Trophoblast cell (in vitro differentiated cells and primary cell): ENCODE measurements around the gene ZNF222.

Experiments used
- DNase-seq, 2 donors: peaks; one replicate each; pipeline ENCODE4 v3.0.0-alpha.2; 2016
- H2AFZ ChIP-seq: 2 replicates; pipeline ENCODE4 v1.6.1; 2013; ENCODE audit warnings: low read length, moderate library complexity, mild to moderate bottlenecking; ENCODE audit not compliant: insufficient read depth, poor library complexity
- H2AK5ac ChIP-seq: 2 replicates; pipeline ENCODE4 v1.6.1; 2013; ENCODE audit warnings: mild to moderate bottlenecking, low read length
- H2BK120ac ChIP-seq: 2 replicates; pipeline ENCODE4 v1.6.1; 2013; ENCODE audit warnings: low read length, mild to moderate bottlenecking, moderate library complexity; ENCODE audit not compliant: insufficient read depth, poor library complexity
- H2BK12ac ChIP-seq: 2 replicates; pipeline ENCODE4 v1.6.1; 2013; ENCODE audit warnings: mild to moderate bottlenecking, low read length, moderate library complexity
- H2BK5ac ChIP-seq: 2 replicates; pipeline ENCODE4 v1.6.1; 2013; ENCODE audit warnings: low read length, low read depth, moderate library complexity, mild to moderate bottlenecking; ENCODE audit not compliant: poor library complexity
- H3K14ac ChIP-seq: 2 replicates; pipeline ENCODE4 v1.6.1; 2013; ENCODE audit warnings: mild to moderate bottlenecking, low read length
- H3K18ac ChIP-seq: 2 replicates; pipeline ENCODE4 v1.6.1; 2013; ENCODE audit warnings: mild to moderate bottlenecking, low read length
- H3K23ac ChIP-seq: 2 replicates; pipeline ENCODE4 v1.6.1; 2013; ENCODE audit warnings: low read length
- H3K27ac ChIP-seq: 2 replicates; pipeline ENCODE4 v1.5.1; 2013; ENCODE audit warnings: low read depth, mild to moderate bottlenecking, inconsistent platforms, low read length, moderate library complexity
- H3K27me3 ChIP-seq: 2 replicates; pipeline ENCODE4 v1.6.1; 2013; ENCODE audit warnings: inconsistent platforms, mild to moderate bottlenecking, low read length, moderate library complexity; ENCODE audit not compliant: insufficient read depth
- H3K36me3 ChIP-seq, 2 experiments: 1 replicate in 1 of 2; 2 replicates in 1 of 2; pipeline ENCODE4 v1.6.1; 2013; ENCODE audit warnings: low read length in 2 of 2, mild to moderate bottlenecking in 2 of 2, moderate library complexity in 1 of 2; ENCODE audit not compliant: insufficient read depth in 2 of 2, control insufficient read depth in 1 of 2
- H3K4ac ChIP-seq: 2 replicates; pipeline ENCODE4 v1.6.1; 2013; ENCODE audit warnings: low read depth, mild to moderate bottlenecking, low read length, moderate library complexity
- H3K4me1 ChIP-seq, 2 experiments: 1 replicate in 1 of 2; 2 replicates in 1 of 2; pipeline ENCODE4 v1.6.1; 2013; ENCODE audit warnings: low read length in 2 of 2, mild to moderate bottlenecking in 2 of 2, moderate library complexity in 1 of 2; ENCODE audit not compliant: insufficient read depth in 2 of 2, control insufficient read depth in 1 of 2
- H3K4me2 ChIP-seq: 2 replicates; pipeline ENCODE4 v1.6.1; 2013; ENCODE audit warnings: inconsistent platforms, mild to moderate bottlenecking, low read length, moderate library complexity
- H3K4me3 ChIP-seq: 2 replicates; pipeline ENCODE4 v1.5.1; 2013; ENCODE audit warnings: mild to moderate bottlenecking, low read depth, low read length, inconsistent platforms
- H3K79me1 ChIP-seq: one replicate; pipeline ENCODE4 v1.6.1; 2013; ENCODE audit warnings: low read length
- H3K79me2 ChIP-seq: 2 replicates; pipeline ENCODE4 v1.6.1; 2013; ENCODE audit warnings: low read length, mild to moderate bottlenecking; ENCODE audit not compliant: control insufficient read depth, insufficient read depth, poor library complexity
- H3K9ac ChIP-seq: 2 replicates; pipeline ENCODE4 v1.6.1; 2013; ENCODE audit warnings: mild to moderate bottlenecking, low read length
- H3K9me3 ChIP-seq: 2 replicates; pipeline ENCODE4 v1.6.1; 2013; ENCODE audit warnings: low read depth, mild to moderate bottlenecking, control low read depth, inconsistent platforms, low read length; ENCODE audit not compliant: insufficient read depth
- H4K12ac ChIP-seq: 2 replicates; pipeline ENCODE4 v1.6.1; 2013; ENCODE audit warnings: low read depth, mild to moderate bottlenecking, low read length, moderate library complexity
- H4K8ac ChIP-seq: 2 replicates; pipeline ENCODE4 v1.6.1; 2013; ENCODE audit warnings: low read depth, mild to moderate bottlenecking, low read length, moderate library complexity
- H4K91ac ChIP-seq: one replicate; pipeline ENCODE4 v1.6.1; 2013; ENCODE audit warnings: low read depth, mild to moderate bottlenecking, low read length, moderate library complexity
- WGBS: extraction: QIAGEN DNeasy Blood & Tissue Kit; methylation state at CpG from one replicate; pipeline ENCODE4 v1.1.7; 2013; ENCODE audit warnings: missing lambda C conversion rate; ENCODE audit not compliant: insufficient read length, insufficient coverage; ENCODE audit errors: extremely low coverage; 5-methylcytosine and 5-hydroxymethylcytosine counted together

Gene ZNF222

GRCh38 chr19:43984687-43985000 lies 40.5 kb upstream of the ZNF222 start:
- H3K18ac ChIP-seq = no peak overlapping the region
- peaks cover 2 to 3% of the 10 kb centered on the region in 2 experiments for H3K4me1 ChIP-seq
- no peak overlapping the region for H2BK12ac ChIP-seq
- WGBS = no CpG with 5 or more reads among the region's 14 CpGs
- H2AFZ ChIP-seq = peak overlapping the region; percentile 97
- H2BK5ac ChIP-seq = no peak overlapping the region
- no peak overlapping the region for H2AK5ac ChIP-seq
- no peaks in the 10 kb centered on the region for H3K27me3 ChIP-seq
- H3K14ac ChIP-seq = peak overlapping the region; percentile 56
- peak overlapping the region; percentile 82 for H3K9ac ChIP-seq
- peak overlapping the region; percentile 37 for H4K91ac ChIP-seq
- peaks cover 2% of the 10 kb centered on the region for H3K79me1 ChIP-seq
- H3K27ac ChIP-seq = no peak overlapping the region
- peaks cover 2% of the 10 kb centered on the region in 2 experiments for H3K36me3 ChIP-seq
- H3K23ac ChIP-seq = no peak overlapping the region
- peak overlapping the region; percentile 99 for H3K4me2 ChIP-seq
- H2BK120ac ChIP-seq = peak overlapping the region; percentile 22
- no peak for DNase-seq
- H3K9me3 ChIP-seq = no peaks in the 10 kb centered on the region
- peak overlapping the region; percentile 62 for H4K12ac ChIP-seq
- H3K79me2 ChIP-seq = no peaks in the 10 kb centered on the region
- H3K4me3 ChIP-seq = peak overlapping the region; percentile 83
- H4K8ac ChIP-seq = peak overlapping the region; percentile 72
- H3K4ac ChIP-seq = peak overlapping the region; percentile 69

DNA sequence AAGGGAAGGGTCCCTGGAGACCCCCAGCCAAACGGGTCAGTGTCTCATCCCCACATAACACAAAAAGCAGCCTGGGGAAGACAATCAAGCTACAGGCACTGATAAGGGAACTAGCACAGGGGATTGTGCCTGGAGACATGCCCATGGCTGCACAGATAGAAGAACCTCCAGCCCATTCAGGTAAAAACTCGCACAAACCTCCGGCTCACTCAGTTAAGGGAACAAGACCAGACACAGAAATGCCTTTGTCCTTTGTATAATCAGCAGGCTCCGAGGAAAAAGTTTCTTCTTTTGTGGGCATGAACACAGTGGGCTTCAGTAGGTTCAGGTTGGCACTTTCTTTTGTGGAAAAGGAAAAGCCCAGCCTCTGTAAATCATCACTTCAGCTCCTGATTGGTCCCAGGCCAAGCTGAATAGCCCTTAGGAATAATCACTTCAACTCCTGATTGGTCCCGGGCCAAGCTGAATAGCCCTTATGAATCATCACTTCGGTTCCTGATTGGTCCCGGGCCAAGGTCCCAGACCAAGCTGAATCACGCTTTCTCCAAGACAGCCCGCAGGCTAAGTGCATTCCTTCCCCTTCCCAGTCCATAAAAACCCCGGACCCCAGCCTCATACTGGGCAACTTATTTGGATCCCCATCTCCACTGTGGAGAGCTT lies 27.4 kb upstream of the ZNF222 start:
- H3K9ac ChIP-seq = no peak overlapping the region
- peak overlapping the region; percentile 19 for H4K8ac ChIP-seq
- WGBS = no CpG with 5 or more reads among the region's 10 CpGs
- no peaks in the 10 kb centered on the region for H3K9me3 ChIP-seq
- no peak for DNase-seq
- H3K79me2 ChIP-seq = no peaks in the 10 kb centered on the region
- H3K4me1 ChIP-seq = peaks cover 0 to 2% of the 10 kb centered on the region in 2 experiments
- H2AFZ ChIP-seq = no peak overlapping the region
- H2BK120ac ChIP-seq = no peak overlapping the region
- H2BK5ac ChIP-seq = no peak overlapping the region
- H2AK5ac ChIP-seq = no peak overlapping the region
- no peak overlapping the region for H4K12ac ChIP-seq
- H4K91ac ChIP-seq = no peak overlapping the region
- no peak overlapping the region for H3K27ac ChIP-seq
- no peak overlapping the region for H3K18ac ChIP-seq
- H3K23ac ChIP-seq = no peak overlapping the region
- H3K27me3 ChIP-seq = no peaks in the 10 kb centered on the region
- H3K14ac ChIP-seq = no peak overlapping the region
- H3K36me3 ChIP-seq = peaks cover 7 to 11% of the 10 kb centered on the region in 2 experiments
- H3K79me1 ChIP-seq = peaks cover 2% of the 10 kb centered on the region
- no peak overlapping the region for H2BK12ac ChIP-seq
- H3K4me2 ChIP-seq = no peak overlapping the region
- H3K4ac ChIP-seq = no peak overlapping the region
- no peak overlapping the region for H3K4me3 ChIP-seq

DNA sequence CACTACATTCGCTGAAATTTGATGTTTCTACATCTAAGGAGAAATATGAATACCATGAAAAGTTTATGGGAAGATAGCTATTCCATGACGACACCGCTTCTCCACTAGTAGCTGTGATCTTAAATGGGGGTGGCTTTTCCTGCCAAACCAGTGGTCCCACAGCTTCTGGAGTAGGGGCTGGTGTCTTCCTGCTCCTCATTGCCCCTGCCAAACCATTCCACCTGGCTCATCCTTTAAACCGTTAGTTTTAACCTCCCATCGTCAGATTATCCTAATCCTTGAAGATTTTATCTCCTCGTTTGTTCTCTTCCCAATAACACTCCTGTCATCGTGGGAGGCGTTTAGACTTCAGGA lies 23.0 kb upstream of the ZNF222 start:
- H3K4me1 ChIP-seq = peaks cover 2% of the 10 kb centered on the region in 2 experiments
- H3K4ac ChIP-seq = no peak overlapping the region
- H4K12ac ChIP-seq = peak overlapping the region; percentile 46
- H3K27ac ChIP-seq = no peak overlapping the region
- H3K27me3 ChIP-seq = no peaks in the 10 kb centered on the region
- no peak overlapping the region for H2BK120ac ChIP-seq
- peak overlapping the region; percentile 75 for H4K8ac ChIP-seq
- no peak overlapping the region for H3K9ac ChIP-seq
- peak in 1 of 2 donors; percentile 12 for DNase-seq
- H2BK5ac ChIP-seq = no peak overlapping the region
- no peak overlapping the region for H3K14ac ChIP-seq
- WGBS = no CpG with 5 or more reads among the region's 8 CpGs
- no peaks in the 10 kb centered on the region for H3K9me3 ChIP-seq
- peak overlapping the region; percentile 80 for H3K4me2 ChIP-seq
- no peak overlapping the region for H4K91ac ChIP-seq
- no peak overlapping the region for H2BK12ac ChIP-seq
- H3K36me3 ChIP-seq = peaks cover 0 to 5% of the 10 kb centered on the region in 2 experiments
- no peaks in the 10 kb centered on the region for H3K79me2 ChIP-seq
- no peak overlapping the region for H3K18ac ChIP-seq
- peaks cover 5% of the 10 kb centered on the region for H3K79me1 ChIP-seq
- no peak overlapping the region for H3K23ac ChIP-seq
- peak overlapping the region; percentile 51 for H2AFZ ChIP-seq
- H2AK5ac ChIP-seq = no peak overlapping the region
- peak overlapping the region; percentile 74 for H3K4me3 ChIP-seq

DNA sequence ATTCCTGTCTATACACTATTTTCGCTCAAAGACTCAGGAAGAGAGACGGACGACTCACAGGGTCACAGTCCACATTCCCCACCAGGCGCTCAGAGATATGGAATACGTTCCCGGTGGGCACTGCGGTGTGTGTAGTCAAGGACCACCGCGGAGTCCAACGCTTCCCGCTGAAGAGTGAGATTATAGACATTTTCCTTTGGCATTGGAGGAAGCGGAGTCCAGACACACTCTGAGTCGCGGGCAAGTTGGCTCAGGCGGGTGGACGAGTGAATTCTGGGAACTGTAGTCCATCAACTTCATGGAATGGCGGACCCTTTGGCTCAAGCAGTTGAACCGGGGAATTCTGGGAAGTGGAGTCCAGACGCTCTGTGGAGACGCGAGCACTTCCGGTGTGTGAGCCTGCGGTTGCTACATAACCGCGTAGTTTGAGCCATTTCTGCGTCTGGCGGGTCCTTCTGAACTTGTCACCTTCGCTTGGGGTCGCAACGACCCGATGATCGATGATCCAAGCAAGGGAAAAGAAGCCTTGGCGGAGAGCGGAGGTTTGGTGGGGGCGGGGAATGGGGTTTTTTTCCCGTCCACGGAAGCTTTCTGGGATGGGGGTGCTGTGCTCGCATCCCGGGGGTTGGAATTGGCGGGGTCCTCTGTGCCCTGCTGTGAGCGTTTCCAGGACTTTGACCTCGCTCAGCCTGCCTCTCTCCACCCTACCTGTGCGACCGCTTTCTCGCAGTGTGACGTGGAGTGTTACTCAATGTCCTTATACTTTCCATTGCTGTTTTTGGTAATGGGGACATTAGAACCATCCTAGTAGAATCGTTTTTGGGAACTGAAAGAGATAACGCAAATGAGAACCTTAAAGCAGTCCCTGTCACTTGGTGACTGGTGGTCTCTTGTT lies 22.4 kb upstream of the ZNF222 start, which contains the start of gene ZNF230:
Gene ZNF230, plus strand, starts transcription at position 392 of the 895 bp plus-strand sequence. CDS start 4,122 bp downstream, outside the sequence.
- peak within 1 kb of the TSS; percentile 72 for H2AFZ ChIP-seq
- H2BK5ac ChIP-seq = no peak within 1 kb of the TSS
- H3K4me2 ChIP-seq = peak within 1 kb of the TSS; percentile 90
- no peak within 1 kb of the TSS for H3K4ac ChIP-seq
- H3K14ac ChIP-seq = peak within 1 kb of the TSS; percentile 6
- H3K79me2 ChIP-seq = no peaks in the 10 kb centered on the region
- H4K8ac ChIP-seq = peak within 1 kb of the TSS; percentile 80
- no peak within 1 kb of the TSS for H3K23ac ChIP-seq
- no peak within 1 kb of the TSS for H2AK5ac ChIP-seq
- peak within 1 kb of the TSS; percentile 76 for H3K9ac ChIP-seq
- no CpG with 5 or more reads among the region's 48 CpGs for WGBS
- H3K18ac ChIP-seq = peak within 1 kb of the TSS; percentile 21
- H3K79me1 ChIP-seq = peaks cover 5% of the 10 kb centered on the region
- DNase-seq = peak; percentile 97 to 98
- no peak within 1 kb of the TSS for H3K27ac ChIP-seq
- peaks cover 4% of the 10 kb centered on the region for H3K9me3 ChIP-seq
- no peak within 1 kb of the TSS for H2BK120ac ChIP-seq
- peaks cover 5 to 6% of the 10 kb centered on the region in 2 experiments for H3K36me3 ChIP-seq
- H3K27me3 ChIP-seq = no peaks in the 10 kb centered on the region
- peak within 1 kb of the TSS; percentile 29 for H4K91ac ChIP-seq
- peak within 1 kb of the TSS; percentile 74 for H3K4me3 ChIP-seq
- H2BK12ac ChIP-seq = no peak within 1 kb of the TSS
- H4K12ac ChIP-seq = peak within 1 kb of the TSS; percentile 46
- peaks cover 2% of the 10 kb centered on the region in 2 experiments for H3K4me1 ChIP-seq
